Uterus (tissue), 2 donors: ENCODE results near the gene DOC2B.
"Not testable (repeated sequence)": the region's sequence is repeated elsewhere in the genome, so short reads cannot be mapped to it uniquely, and the experiment has no call there.

ENCODE experiments used
- CTCF ChIP-seq, 4 experiments: fragments of 200-600 bp in 2 of 4; fragments of 450-650 bp in 2 of 4; sonication (generic) in 2 of 4; IDR thresholded peaks; one replicate each; pipeline ENCODE4 v1.5.1; 2016 to 2019; ENCODE audit warnings: antibody characterized with exemption in 4 of 4, mild to moderate bottlenecking in 2 of 4, moderate library complexity in 1 of 4
- POLR2A ChIP-seq, 2 donors: fragments of 450-650 bp; IDR thresholded peaks; one replicate each; pipeline ENCODE4 v1.6.1; 2016; ENCODE audit warnings: antibody characterized with exemption in 2 of 2, mild to moderate bottlenecking in 1 of 2, moderate library complexity in 1 of 2

GRCh38 chr17:134332-134785 lies 47.1 kb downstream of the DOC2B start:
- not testable (repeated sequence) for TF ChIP-seq CTCF, POLR2A (IDR thresholded peaks at IDR 0.05)
